ENCODE results near the gene CYFIP2.
"Not testable (repeated sequence)": the region's sequence is repeated elsewhere in the genome, so short reads cannot be mapped to it uniquely, and the experiment has no call there.

Gene CYFIP2

DNA sequence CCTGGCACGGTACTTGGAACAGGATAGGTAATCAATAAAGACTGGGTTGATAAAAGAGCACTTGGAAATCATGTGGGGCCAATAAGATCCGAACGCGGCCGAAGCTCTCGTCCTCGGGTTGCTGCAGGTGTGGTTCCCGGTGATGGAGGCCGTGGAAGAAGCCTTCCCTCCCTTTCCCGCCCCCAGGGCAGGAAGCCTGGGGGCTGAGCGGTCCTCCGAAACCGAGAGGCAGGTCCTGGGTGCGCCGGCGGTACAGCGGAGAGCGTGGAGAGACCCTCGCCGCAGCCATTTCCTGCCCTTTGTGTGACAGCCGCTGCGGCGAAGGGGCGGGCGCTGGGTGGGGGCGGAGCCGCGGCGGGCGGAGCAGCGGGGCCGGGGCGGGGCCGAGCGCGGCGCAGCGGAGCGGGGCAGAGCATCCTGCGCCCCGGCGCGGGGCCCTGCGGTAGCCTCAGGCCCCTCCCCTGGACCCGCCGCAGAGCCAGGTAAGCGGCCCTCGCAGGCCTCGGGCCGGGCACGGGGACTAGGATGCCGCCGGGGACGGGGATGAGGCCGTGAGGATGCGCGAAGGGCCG is at the start of gene CYFIP2:
Gene CYFIP2 (plus strand): TSS at position 410 of the 572 bp plus-strand sequence. CDS start 19,239 bp downstream, outside the sequence.
- peak; percentile 89 for DNase-seq

DNA sequence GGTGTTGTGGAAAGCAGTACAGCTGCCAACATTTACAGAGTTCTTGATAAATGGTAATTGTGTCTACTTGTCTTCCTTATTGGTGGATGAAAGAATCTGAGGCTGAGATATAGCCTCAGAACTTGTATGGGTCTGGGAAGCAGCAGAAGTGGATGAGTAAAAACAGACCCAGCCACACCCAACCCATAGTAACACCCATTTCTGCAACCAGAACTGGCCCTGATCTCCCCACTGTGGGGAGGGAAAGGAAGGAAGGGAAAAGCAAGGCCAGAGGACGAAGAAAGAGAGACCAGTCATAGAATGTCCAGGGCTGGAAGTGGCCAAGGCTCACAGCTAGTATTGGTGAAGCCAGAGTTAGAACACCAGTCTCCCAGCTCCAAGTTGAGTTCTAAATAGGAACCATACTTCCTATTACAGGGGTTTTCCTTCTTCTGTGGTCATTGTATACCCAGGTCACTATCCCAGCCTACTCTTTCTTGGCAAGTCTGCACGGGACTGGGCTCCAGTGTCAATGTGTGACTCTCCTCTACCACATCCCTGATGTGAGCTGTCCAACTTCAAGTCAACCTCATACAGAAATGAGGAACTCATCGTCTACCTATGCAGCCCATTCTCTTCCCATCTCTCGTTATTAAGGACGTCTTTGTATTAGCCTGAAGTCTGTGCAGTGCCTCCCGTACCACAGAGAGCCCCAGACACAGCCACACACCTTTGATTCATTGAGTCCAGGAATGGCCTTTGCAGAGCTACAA is 49.4 kb upstream of the CYFIP2 start:
- no peak for DNase-seq

DNA sequence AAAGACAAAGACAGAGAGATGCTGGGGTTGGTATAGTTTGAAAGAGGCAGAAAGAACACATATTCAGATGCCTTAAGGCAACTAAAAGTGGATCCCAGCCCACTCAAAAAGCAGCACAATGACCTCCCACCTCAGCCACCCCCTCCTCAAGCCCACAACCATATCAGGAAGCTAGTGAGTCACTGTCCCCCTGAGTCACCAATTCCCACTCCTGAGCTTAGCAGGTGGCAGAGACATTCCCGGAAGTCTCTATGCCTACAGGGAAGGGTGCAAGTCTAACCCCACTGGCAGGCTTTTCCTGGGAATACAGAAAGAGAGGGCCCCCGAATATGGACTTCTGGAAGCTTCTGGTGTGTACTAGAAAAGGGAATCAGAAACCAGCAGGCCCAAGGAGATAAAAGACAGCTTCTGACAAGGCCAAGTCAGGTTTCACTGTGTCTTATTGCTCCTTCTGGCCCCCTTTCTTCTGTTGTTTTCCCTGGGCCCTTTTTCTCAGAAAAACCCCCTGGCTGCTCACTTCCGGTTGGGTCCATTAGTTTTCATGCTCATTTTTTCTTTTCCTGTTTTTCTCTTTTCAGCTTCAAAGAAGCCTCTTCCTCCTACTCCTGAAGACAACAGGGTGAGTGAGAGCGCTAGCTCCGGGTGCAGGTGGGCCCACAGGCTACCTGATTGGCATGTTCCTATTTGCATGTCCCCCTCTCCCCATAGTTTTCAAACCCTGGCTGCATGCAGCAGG is 48.5 kb upstream of the CYFIP2 start:
- DNase-seq, result peak; percentile 73

DNA sequence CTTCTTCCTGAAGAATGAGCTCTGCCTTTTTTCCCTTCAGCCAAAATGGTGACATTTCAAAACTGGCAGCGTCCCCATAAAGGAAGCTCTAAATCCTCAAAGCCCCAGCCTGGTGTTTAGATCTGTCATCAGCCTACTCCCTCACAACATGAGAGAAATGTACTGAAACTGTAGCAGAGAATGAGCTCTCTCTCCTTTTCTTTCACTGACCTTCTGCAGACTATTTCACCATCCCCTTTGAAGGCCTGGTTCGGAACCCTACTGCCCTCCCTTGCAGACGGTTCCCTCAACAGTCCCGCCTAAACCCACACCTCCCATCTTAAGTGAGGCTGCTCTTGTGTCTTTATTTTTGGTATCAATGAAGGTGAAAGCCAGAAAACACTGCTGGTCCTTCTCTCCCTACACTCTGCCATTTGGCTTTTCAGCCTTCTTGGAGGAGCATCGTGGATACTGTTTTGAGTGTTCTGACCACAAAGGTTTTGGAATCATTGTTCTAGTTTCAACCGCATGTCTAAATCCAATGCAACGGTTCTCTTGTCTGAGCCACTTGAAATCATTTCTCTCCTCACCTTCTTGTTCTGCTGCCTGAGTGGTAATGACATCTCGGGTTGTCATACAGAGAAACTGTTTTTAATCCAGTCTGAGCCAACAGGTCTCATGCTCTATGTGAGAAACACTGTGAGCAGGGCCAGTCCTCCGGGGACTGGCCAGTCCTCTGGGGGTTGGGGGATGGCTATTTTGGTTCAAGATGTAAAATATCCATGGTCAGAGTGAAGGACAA is 46.2 kb upstream of the CYFIP2 start:
- DNase-seq, result no peak

DNA sequence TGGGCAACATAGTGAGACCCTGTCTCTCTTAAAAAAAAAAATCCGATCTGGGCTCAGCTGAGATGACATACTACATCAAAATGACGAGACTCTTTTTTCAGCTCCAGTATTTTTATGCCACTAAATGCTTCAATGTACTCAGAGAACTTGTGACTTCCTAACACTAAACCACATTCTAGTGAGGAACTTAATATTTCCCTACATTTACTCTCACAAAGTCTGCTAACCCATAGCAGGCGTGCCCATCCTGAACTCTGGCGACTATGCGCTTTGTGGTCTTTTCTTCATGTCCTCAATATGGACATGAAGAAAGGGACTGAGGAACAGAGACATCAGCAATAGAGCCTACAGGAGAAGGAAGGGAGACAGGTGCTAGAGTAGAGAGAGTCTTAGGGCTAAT is 44.0 kb upstream of the CYFIP2 start:
- no peak for DNase-seq

DNA sequence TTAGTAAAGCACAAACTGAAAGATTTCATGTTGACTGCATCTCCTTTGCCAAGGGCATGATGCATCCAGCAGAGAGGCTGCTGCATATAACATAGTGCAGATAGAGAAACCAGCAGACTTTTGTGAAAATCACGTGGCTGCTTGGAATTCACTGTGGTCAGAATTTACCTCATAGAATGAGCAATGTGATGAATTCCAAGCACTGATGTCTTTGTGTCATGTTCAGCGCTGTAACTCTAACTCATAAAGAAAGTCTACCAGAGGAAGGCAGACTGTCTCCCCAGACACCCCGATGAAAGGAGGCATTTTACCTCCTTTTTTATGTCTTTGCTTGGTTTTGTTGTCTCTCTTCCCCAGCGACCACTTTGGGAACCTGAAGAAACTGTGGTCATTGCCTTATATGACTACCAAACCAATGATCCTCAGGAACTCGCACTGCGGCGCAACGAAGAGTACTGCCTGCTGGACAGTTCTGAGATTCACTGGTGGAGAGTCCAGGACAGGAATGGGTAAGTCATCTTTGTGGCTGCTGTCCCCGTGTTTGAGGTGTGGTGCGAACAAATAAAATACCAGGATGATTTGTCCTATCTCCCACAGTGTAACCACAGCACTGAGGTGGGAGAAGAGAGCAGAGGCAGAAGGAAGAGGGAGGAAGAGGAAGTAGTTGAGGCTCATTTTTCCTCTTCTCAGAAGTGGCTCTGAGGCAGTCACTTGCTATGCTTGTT is 43.3 kb upstream of the CYFIP2 start:
- DNase-seq, result peak; percentile 74

DNA sequence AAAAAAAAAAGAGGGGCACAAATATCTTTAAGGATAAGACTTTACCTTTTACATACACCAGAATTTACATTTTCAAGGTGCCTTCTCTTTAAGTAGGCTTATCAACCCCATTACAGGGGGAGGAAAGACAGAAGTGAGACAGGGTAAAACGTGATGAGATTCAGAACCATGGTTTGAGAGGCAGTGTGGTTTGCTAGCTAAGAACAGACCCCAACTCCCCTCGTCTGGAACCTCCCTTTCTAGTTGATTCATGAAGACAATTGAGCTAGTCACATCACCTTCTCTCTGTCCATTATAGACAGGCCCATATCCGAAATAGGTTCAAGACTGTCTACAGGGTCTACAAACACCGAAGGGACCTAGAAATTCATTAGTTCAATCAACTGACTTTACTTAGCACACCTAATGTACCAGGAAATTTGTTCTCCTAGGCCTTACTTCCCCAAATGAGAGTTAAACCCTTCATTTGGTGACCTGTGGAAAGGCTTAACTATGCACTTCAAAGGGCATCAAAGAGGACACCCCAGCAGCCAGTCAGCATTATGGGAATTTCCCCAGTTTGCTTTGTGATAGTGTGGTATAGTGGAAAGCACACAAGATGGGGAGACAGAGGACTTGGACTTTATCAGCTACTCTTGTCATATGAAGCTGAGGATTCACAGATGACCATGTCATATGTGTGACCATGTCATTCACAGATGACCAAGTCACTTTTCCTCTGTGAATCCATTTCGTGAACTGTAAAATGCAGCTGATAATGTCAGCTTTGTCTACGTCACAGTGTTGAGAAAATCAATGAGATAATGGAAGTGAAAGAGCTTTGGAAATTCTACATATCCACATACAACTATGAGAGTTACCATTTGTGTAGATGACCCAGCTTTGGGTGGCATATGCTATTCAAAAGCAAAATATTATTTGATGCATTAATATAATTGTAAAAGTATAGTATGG is 40.2 kb upstream of the CYFIP2 start:
- DNase-seq, result no peak

DNA sequence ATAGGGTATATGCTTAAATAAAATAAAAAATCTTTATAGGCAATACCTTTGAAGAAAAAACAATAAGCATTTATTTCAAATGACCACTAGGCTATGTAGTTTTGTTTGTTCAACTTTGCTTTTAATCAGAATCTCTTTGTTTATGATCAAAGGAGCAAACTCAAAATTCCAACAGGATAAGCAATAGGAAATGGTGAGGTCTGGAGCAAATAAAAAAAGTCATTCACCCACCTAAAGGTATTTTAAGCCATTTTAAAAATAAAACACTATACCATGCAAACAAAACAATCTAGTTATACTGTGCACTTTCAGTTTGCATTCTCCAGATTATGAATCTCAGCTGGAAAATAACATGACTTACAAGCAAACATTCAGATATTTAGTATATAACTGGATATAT is 35.3 kb upstream of the CYFIP2 start:
- DNase-seq, result no peak

DNA sequence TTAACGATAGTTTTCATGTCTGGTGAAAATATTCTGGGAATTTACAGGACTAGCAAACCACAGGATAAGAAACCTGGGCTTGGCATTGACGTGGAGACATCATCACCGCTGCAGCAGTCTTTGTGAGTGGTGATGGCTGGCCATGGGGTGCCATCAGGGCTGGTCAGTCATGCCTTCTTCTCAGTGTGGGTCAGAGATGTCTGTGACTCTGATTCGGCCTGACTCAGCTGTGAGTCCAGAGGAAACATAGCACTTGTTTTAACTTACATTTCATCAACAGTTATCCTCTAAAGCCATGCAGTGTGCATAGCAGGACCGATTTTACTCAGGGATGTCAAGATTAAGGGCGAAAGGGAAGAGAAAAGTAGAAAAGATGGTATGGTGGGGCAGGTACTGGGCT is 33.2 kb upstream of the CYFIP2 start:
- no peak for DNase-seq

DNA sequence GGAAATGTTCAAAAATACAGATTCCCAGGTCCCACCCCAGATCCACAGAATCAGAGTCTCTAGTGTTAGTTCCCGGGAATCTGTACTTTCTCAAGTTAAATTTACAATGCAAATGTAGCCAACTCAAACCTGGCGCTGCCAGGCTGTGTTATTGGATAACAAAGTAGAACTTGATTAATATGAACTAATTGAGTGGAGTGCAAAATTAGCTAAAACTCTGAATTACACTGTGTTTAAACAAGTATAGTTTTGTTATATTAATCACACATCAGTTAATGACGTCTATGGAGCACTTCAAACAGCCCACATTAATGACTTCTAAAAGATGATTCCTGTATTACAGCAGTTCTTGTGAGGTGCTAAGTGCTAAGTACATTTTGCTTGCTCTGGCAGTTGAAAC is 32.4 kb upstream of the CYFIP2 start:
- no peak for DNase-seq

DNA sequence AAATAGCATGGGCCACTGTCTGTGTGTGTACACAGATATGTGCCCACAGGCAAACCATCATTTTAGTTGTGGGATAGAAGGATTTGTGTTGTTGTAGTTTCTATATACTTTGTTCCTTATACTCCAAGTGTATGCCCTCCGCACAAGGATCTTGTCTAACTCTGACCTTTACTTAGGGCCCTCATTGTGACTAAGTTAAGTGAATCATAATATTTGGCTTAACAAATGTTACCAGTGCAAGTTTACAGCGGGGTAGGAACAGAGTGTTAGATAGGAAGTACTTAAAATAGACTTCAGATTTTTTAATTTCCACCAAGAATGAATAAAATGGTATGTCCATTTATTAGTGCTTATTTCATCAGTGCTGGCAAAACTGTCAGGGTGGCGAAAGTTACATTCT is 29.5 kb upstream of the CYFIP2 start:
- DNase-seq, result no peak

DNA sequence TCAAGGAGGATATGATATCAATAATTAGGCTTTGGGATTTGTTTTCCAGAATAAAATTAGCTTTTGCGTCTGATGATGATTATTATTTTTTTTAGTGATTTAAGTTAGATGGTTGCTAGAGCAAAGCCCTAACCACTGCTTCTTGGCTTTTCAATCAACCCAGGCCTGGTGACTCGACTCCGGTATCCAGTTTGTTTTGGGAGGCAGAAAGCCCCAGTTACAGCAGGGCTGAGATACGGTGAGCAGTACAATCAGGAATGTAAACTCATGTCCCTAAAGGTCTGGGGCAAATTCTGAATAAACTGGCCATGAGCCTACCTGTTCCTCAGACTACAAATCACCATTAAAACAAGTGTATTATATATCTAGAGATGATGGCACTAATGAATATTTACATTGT is 24.4 kb upstream of the CYFIP2 start:
- DNase-seq, result no peak

DNA sequence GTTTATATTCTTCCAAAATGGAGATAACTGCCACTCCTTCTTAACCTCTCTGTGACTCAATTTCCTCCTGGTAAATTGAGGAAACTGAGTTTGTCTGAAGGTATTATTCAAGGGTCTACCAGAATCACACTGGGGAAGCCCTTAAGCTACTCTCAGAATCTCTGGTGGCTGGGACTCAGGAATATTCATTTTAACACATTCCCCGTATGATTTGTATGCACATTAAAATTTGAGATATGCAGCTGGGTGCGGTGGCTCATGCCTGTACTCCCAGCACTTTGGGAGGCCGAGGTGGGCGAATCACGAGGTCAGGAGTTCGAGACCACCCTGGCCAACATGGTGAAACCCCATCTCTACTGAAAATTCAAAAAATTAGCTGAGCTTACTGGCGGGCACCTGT is 21.2 kb upstream of the CYFIP2 start:
- DNase-seq, result not testable (repeated sequence)

DNA sequence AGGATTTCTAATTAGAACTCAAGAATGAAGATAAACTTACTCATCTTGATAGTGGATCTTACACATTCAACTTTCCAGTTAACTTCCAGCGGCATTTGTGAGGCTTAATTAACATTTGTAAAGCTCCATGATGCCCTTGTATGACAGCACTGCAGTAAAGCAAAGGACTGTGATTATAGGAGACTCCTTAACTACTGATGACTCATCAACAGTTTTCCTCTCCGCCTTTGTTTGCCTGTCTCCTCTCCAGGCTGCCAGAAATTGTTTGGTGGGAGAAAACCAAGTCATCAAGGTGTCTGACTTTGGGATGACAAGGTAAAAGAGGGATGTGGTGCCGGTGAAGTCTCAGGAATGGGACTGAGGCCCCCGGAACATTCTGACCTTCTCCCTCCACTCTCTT is 20.4 kb upstream of the CYFIP2 start:
- DNase-seq, result no peak

DNA sequence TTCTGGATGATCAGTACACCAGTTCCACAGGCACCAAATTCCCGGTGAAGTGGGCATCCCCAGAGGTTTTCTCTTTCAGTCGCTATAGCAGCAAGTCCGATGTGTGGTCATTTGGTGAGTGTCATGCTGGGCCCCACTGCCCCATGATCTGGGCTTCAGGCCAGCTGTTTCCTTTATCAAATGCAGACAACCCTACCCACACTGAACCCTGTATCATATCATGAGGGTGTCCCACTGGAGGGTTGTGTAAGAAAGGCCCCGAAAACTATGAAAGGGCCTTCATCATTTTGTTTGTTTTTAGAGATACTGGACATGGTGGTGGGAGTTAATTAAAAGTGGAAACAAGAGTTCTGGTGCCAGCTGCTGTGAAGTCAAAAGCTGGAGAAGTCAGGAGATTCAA is 20.0 kb upstream of the CYFIP2 start:
- DNase-seq, result no peak

DNA sequence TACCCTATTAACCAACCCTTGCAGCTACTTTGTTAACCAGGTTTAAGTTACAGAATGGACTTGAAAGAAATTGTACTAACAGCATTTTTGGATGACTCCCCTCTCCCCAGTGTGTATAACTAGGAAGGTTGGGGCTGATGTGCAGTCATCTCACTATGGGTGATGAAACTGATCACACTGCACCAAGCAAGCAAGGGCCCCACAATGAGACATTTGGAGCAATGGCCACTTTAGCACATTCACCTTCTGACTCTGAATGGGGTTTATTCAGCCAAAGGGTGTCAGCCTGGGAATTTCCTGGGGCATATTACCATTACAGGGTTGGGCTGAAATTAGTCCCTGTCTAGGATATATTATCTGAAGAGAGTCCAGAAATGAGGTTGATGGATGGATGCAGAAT is 18.7 kb upstream of the CYFIP2 start:
- DNase-seq, result no peak

DNA sequence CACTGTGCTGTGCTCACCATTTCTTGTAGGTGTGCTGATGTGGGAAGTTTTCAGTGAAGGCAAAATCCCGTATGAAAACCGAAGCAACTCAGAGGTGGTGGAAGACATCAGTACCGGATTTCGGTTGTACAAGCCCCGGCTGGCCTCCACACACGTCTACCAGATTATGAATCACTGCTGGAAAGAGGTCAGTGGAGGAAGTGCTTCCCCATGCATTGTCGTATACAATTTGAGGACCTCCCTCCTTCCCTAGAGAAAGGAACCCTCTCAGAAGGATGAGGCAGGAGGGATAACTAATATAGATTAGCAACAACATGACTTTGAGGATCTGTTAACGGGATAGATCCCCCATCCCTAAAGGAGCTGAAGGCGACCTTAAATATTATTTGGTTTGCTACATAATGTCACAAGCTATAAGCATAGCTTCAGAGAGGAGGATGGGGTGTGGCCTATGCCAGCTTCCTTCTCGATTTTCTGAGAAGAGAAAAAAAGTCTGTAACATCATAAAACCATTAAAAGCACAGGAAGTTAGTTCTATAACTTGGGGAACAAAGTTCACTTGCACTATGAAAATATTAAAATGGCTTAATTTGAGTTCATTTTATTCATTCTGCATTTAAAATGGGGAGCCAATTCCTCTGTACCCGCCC is 17.0 kb upstream of the CYFIP2 start:
- peak; percentile 68 for DNase-seq

DNA sequence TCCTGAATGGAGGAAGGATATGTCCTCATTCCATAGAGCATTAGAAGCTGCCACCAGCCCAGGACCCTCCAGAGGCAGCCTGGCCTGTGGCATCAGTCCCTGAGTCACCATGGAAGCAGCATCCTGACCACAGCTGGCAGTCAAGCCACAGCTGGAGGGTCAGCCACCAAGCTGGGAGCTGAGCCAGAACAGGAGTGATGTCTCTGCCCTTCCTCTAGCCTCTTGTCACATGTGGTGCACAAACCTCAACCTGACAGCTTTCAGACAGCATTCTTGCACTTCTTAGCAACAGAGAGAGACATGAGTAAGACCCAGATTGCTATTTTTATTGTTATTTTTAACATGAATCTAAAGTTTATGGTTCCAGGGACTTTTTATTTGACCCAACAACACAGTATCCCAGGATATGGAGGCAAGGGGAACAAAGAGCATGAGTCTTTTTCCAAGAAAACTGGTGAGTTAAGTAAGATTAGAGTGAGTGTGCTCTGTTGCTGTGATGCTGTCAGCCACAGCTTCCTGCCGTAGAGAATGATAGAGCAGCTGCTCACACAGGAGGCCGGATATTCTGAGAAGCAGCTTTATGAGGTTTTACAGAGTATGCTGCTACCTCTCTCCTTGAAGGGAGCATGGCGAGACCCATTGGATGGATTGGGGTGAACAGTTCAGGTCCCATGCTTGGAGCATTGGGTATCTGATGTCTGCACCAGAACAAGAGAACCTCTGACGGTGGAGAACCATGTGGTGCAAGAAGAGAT is 13.0 kb upstream of the CYFIP2 start:
- peak; percentile 69 for DNase-seq

DNA sequence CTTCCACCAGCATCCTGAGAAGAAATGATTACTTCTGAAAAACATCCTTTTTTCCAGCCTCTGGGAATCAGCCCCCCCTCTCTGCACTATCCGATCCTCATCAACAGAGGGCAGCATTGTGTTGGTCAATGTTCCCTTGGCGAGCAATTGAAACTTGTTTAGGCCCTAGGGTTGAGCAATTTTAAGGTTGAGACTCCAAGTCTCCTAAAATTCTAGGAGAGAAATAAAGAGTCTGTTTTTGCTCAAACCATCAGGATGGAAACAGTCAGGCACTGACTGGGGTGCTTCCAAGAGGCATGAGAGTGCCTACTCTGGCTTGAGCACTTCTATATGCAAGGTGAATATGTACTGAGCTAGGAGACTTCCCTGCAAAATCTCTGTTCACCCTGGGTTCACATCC is 12.4 kb upstream of the CYFIP2 start:
- peak; percentile 31 for DNase-seq

DNA sequence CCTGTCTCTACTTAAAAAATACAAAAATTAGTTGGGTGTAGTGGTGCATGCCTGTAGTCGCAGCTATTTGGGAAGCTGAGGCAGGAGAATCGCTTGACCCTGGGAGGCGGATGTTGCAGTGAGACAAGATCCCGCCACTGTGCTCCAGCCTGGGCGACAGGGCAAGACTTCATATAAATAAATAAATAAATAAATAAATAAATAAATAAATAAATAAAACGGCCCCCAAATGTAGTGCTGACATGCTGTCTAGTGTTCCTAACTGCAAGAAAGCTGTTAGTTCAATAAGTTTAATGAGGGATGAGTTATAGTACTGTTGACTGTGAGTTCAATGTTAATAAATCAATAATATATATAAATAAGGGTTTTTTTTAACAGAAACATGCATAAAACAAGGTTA is 7.5 kb upstream of the CYFIP2 start:
- DNase-seq, result no peak
